Vagina (tissue), 2 donors: ENCODE measurements around the gene ACYP2.

Experiments
- CTCF ChIP-seq, 3 experiments: fragments of 450-650 bp in 2 of 3; fragments of 200-600 bp in 1 of 3; sonication (generic) in 1 of 3; IDR thresholded peaks; one replicate each; pipeline ENCODE4 v1.5.1; 2017 to 2019; ENCODE audit warnings: antibody characterized with exemption in 3 of 3, mild to moderate bottlenecking in 2 of 3, moderate library complexity in 2 of 3
- POLR2AphosphoS5 ChIP-seq, 2 donors: sonication (generic); formaldehyde crosslinking; IDR thresholded peaks; one replicate each; pipeline ENCODE4 v1.9.0; 2017; ENCODE audit warnings: antibody characterized with exemption in 2 of 2, mild to moderate bottlenecking in 2 of 2, low read depth in 1 of 2; ENCODE audit not compliant: insufficient read depth in 1 of 2

DNA sequence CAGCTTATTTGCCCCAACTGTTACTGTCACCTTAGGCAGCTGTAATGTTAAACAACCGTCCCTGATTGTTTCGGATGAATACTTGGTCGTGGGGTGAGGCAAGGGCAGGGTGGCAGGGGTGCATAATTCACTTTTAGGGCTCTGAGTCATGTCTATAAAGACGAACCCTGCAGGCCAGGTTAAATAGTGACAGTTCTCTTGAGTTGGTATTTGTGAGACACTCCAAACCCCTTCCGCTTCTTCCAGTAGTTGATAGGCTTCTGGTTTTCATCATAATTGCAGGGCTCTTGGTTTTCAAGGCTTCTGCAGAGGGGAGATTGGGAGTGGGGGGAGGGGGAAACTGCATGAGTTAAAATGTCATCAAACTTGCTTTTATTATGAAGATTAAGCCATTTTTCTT is 237.8 kb downstream of the ACYP2 start:
- TF ChIP-seq CTCF (IDR thresholded peaks at IDR 0.05), result no peak
- no peak for TF ChIP-seq POLR2AphosphoS5 (IDR thresholded peaks at IDR 0.05; ENCODE audit: insufficient read depth in 1 of 2, low read depth in 1 of 2)
